ENCODE data around the gene ZNF587B.

- TF ChIP-seq, protein P1, sequence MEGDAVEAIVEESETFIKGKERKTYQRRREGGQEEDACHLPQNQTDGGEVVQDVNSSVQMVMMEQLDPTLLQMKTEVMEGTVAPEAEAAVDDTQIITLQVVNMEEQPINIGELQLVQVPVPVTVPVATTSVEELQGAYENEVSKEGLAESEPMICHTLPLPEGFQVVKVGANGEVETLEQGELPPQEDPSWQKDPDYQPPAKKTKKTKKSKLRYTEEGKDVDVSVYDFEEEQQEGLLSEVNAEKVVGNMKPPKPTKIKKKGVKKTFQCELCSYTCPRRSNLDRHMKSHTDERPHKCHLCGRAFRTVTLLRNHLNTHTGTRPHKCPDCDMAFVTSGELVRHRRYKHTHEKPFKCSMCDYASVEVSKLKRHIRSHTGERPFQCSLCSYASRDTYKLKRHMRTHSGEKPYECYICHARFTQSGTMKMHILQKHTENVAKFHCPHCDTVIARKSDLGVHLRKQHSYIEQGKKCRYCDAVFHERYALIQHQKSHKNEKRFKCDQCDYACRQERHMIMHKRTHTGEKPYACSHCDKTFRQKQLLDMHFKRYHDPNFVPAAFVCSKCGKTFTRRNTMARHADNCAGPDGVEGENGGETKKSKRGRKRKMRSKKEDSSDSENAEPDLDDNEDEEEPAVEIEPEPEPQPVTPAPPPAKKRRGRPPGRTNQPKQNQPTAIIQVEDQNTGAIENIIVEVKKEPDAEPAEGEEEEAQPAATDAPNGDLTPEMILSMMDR (IDR thresholded peaks at IDR 0.05; ENCODE audit: insufficient read depth, low read depth, low read length): peak; percentile 14
- no peak for TF ChIP-seq EZH2 (IDR thresholded peaks at IDR 0.05; ENCODE audit: insufficient read depth, low read length)
These were observed 10.5 kb upstream of the ZNF587B start for GRCh38 chr19:57819475-57820148.

Measured in astrocyte (in vitro differentiated cells and primary cell).